GM10847 (cell line): Measurements from ENCODE around the gene SLC24A3.

Experiments used
- POLR2A ChIP-seq: IDR thresholded peaks from 2 replicates; pipeline ENCODE4 v1.6.1; 2011; ENCODE audit not compliant: insufficient read length; ENCODE audit errors: extremely low read depth

Gene SLC24A3

DNA sequence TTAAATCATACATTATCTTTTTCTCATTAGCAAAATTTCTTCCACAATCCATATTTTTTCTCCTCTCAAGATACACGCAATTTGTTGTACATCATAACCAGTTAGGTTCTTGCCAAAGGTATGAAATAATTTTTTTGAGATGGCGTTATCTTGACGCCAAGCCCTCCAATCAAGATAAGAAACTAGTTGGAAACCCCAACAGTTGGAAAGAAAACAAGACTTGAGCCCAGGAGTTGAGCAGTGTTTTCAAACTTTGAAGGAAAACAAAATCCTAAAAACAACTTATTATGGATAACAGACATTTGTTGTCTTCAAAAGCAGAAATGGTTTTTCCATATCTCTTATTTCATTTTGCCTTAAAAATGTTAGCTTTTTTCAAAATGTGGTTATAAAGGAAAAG is 184.8 kb downstream of the SLC24A3 start:
- no peak for TF ChIP-seq POLR2A

- TF ChIP-seq POLR2A, result no peak
Observed at GRCh38 chr20:19397666-19398065, 185.2 kb downstream of the SLC24A3 start.

DNA sequence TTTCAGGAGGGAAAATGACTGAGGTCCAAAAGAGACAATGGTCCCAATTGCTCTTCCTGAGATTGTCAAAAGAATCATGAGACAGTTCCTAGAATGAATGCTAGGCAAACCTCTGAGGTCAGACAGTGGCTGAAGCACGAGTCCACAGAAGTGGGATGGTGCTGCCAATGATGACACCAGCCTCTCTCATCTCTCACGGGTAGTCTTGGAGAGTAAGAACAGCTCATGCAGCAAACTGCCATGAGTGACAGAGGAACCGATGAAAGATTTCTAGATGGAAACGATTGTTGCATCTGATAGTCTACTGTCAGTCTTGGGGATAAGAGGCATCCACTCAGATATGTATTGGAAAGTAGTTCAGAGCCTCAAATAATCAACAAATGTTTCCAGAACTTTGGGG is 188.7 kb downstream of the SLC24A3 start:
- no peak for TF ChIP-seq POLR2A

DNA sequence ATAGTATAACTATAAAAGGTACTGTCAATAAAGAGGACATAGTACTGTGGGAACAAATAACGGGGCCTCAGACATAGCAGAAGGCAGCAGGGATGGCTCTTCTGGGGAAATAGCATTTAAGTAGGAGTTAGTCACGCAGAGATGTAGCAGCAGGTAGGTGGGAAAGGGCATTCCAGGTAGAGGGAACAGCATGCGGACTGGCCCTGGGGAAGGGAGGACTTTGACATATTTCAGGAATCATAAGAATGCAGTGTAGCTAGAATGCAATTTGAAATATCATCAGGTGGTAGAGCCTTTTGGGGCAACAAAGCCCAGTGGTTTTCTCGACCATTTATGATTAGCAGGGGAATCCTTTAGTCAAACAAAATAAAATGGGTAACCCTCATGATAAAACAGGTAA is 191.1 kb downstream of the SLC24A3 start:
- TF ChIP-seq POLR2A, result no peak

- TF ChIP-seq POLR2A, result no peak
Observed at GRCh38 chr20:19404826-19405225, 192.4 kb downstream of the SLC24A3 start.

GRCh38 chr20:19405958-19406357 is 193.5 kb downstream of the SLC24A3 start:
- TF ChIP-seq POLR2A, result no peak

GRCh38 chr20:19406381-19406780 is 193.9 kb downstream of the SLC24A3 start:
- TF ChIP-seq POLR2A, result no peak

DNA sequence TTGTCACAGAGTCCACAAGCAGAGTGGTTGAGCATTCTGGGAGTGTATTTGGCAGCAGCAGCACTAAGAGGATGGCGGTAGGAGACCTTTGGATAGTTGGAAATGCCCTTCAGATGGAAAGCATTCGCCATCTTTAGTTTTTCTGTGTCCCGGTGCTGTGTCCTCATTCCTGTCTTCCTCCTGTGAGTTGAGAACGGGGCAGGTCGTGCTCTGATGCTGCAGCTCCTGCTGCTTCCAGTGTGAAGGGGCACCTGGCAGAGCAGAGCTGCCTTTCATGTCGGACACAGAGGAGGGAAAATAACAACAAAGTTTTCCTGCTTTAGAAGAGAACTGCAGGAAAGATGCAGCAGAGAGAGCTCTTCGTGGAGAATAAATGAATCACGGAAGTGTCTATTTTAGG is 194.8 kb downstream of the SLC24A3 start:
- no peak for TF ChIP-seq POLR2A

DNA sequence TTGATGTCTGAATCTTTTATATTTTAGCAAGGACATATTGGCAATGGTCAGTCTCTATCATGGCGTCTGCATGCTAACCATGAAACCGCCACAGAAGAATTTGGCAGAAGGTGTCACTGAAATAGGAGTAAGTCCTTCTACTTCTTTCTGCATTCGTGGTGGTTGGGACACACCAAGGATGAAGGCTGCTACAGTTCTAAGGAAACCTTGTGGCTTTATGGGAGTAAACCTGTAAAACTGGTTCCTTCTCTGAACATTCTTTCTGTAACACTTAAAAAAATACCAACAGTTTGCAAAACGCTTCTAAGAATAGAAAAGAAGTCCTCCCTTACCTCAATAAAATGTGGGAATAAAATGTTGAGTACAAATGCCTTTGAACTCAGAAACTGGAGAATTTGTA is 195.3 kb downstream of the SLC24A3 start:
- TF ChIP-seq POLR2A, result no peak

GRCh38 chr20:19408971-19409370 is 196.5 kb downstream of the SLC24A3 start:
- TF ChIP-seq POLR2A, result no peak

DNA sequence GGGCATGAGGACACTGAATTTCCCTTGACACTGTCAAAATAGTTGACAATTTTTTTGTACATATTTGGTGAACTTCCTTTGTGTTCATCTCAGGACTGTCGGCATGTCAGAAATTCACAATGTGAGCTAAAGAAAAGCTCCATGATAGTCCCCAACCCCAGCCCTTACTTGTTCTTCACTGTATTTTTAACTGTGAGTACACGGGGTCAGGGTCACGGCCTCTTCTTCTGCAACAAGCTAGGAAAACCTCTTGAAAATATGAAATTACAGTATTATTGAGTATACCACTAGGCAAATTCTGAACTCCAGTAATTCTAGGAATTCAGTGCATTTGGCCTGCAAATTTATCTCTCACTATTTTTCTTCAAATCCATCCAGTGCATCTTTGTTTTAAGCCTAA is 199.4 kb downstream of the SLC24A3 start:
- no peak for TF ChIP-seq POLR2A

- TF ChIP-seq POLR2A, result no peak
Observed at GRCh38 chr20:19412254-19412653, 199.8 kb downstream of the SLC24A3 start.

DNA sequence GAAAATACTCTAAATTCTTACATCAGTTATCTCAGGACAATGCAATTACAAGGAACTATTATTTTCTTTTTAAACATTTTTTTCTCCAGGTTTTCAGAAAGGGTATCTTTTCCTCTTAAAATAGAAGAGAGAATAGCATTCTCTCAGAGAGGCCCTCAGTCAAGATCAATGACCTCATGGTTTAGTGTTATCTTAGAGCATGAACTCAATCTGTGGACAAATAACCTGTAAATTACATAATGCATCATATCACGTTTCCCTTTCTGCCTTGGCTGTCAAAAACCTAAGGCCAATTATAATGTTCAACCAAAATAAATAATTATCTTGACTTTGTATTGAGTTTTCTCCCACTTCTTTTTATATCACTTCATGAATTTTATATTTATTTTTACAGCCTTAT is 202.2 kb downstream of the SLC24A3 start:
- no peak for TF ChIP-seq POLR2A

- no peak for TF ChIP-seq POLR2A
Observed at GRCh38 chr20:19415786-19416185, 203.3 kb downstream of the SLC24A3 start.

DNA sequence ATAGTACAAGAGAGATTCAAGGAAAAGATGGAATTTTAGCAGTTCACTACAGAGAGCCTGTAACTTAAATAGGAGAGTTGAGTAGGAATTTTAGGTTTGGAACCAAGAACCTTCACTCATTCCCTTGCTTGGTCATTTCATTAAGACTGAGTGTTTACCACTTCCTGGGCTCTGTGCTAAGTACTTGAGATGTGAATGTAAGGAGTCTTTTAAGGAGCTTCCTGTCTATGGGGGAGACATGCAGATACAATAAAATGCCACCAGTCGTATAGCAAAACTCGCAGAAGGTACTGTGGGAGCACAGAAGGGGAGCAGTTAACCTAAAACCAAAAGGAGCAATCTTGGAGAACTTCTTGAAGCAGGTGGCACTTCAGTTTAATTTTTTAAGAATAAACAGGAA is 204.2 kb downstream of the SLC24A3 start:
- no peak for TF ChIP-seq POLR2A

GRCh38 chr20:19419396-19419795 is 207.0 kb downstream of the SLC24A3 start:
- no peak for TF ChIP-seq POLR2A

- no peak for TF ChIP-seq POLR2A
Observed at GRCh38 chr20:19423097-19423899, 210.9 kb downstream of the SLC24A3 start.

GRCh38 chr20:19423900-19424620 is 211.6 kb downstream of the SLC24A3 start:
- no peak for TF ChIP-seq POLR2A
